ENCODE results near the gene TMEM120B. TPM values are rescaled to one million over a fixed set of nuclear protein-coding genes. Genes with fewer than 3 reads are reported as not detected.

Gene TMEM120B
- total and polyA plus RNA-seq, 2 of the 13 experiments (the other 11 are each of a cell fraction or from before 2014, with no cell fraction given) = 7.1 to 12.9 TPM

GRCh38 chr12:121791671-121792551 is 79.4 kb downstream of the TMEM120B start (continued):
- TF ChIP-seq SNAPC5 (CRISPR knock-in tag; IDR thresholded peaks at IDR 0.05; ENCODE audit: borderline replicate concordance) (no peak), MLX (CRISPR knock-in tag; IDR thresholded peaks at IDR 0.05) (peak; percentile 28; the same call in 1 of the 2 replicates), TBX3 (IDR thresholded peaks at IDR 0.05; ENCODE audit: borderline replicate concordance) (no peak), NR2C2 (CRISPR knock-in tag; IDR thresholded peaks at IDR 0.05; ENCODE audit: borderline replicate concordance) (no peak), NR0B2 (CRISPR knock-in tag; IDR thresholded peaks at IDR 0.05) (no peak), ELF1 (CRISPR knock-in tag; IDR thresholded peaks at IDR 0.05) (no peak), NAIF1 (CRISPR knock-in tag; IDR thresholded peaks at IDR 0.05; ENCODE audit: borderline replicate concordance) (no peak), MEIS2 (CRISPR knock-in tag; IDR thresholded peaks at IDR 0.05) (no peak; the same call in 1 of the 2 replicates), ZNF431 (CRISPR knock-in tag; IDR thresholded peaks at IDR 0.05; ENCODE audit: borderline replicate concordance, low read depth) (no peak), ZNF276 (CRISPR knock-in tag; IDR thresholded peaks at IDR 0.05; ENCODE audit: low read depth) (no peak), CHD4 (IDR thresholded peaks at IDR 0.05; ENCODE audit: borderline replicate concordance, low read length) (no peak), PRDM4 (CRISPR knock-in tag; IDR thresholded peaks at IDR 0.05; ENCODE audit: borderline replicate concordance) (no peak), ZNF124 (CRISPR knock-in tag; IDR thresholded peaks at IDR 0.05) (no peak), XRCC5 (optimal IDR thresholded peaks at IDR 0.05; ENCODE audit: low read length) (no peak), ZNF883 (CRISPR knock-in tag; IDR thresholded peaks at IDR 0.05; ENCODE audit: not compliant biosample characterization) (no peak), ZSCAN29 (CRISPR knock-in tag; conservative IDR thresholded peaks at IDR 0.05) (no peak), FIP1L1 (IDR thresholded peaks at IDR 0.05; ENCODE audit: borderline replicate concordance, insufficient read depth, low read depth, low read length) (no peak), ZNF280B (CRISPR knock-in tag; IDR thresholded peaks at IDR 0.05; ENCODE audit: borderline replicate concordance) (no peak), DPF2 (CRISPR knock-in tag; IDR thresholded peaks at IDR 0.05; ENCODE audit: borderline replicate concordance, low read depth) (peak; percentile 52), KDM1A (CRISPR knock-in tag; IDR thresholded peaks at IDR 0.05) (no peak), SSRP1 (CRISPR knock-in tag; IDR thresholded peaks at IDR 0.05) (peak; percentile 24; the same call in 1 of the 2 replicates)
